Measurements from ENCODE around the gene UPF2.
"Not testable (repeated sequence)": the region's sequence is repeated elsewhere in the genome, so short reads cannot be mapped to it uniquely, and the experiment has no call there.

The UPF2 gene

DNA sequence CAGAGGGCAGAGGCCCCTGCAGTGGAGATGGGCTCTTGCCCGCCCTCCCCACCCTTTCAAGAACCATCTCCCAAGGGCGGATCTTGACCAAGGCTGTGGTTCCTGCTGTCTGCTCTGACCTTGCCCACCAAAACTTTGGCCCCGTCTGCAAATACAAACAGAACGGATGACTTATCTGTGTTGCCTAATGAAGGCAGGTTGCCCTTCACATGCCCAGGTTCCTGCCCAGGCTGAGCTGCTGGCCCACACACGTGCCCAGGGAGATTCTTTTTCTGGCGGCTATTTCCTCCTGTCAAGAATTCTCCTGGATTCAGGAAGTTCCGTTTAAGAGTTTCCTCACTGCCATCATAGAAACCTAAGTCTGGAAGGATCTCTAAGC lies 141.2 kb downstream of the UPF2 start:
- DNase-seq: no peak

DNA sequence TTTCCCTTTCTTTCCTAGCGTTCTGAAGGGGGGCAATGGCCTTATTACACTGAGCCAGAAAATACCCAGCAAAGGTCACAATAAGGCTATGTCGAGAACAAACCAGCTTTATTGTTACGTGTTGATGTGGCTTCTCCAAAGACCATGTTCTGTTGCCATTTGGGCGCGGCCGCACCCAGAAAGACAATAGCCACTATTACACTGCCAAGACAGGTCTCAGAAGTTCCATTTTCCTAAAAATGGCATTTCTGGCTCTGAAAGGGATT lies 141.6 kb downstream of the UPF2 start:
- no peak for DNase-seq

- no peak for DNase-seq
These were observed 143.3 kb downstream of the UPF2 start for GRCh38 chr10:11899067-11899876.

DNA sequence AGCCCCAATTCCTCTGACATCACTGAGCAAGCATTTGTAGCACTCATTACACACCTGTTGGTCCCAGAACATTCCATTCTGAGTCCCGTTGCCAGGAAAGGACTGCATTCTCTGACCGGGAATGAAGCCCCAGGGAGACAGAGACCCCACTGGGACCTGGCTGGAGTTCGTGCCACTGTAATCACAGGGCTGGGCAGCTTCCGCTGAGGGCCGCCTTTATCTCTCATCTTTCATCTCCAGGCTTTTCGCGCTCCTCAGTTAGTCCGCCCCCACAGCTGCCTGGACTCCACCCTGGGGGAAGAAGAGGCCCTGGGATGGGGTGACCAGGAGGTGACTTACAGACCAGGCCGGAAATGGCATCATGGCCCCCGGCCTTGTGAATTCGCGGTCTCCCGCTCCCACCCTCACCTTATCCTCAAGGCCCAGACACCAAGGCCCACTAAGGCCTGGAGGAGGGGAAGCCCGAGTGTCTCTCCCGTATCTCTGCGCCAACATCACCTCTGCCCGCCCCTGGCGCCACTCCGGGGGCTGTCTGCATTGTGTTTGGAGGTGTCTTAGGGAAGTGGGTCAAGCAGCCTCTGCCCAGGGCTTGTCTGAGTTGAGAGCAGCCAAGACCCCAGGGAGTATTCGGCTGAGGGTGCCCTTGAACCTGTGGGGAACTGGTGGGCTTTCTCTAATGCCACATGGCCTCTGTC lies 144.1 kb downstream of the UPF2 start:
- DNase-seq: no peak

GRCh38 chr10:11898033-11898371 lies 144.6 kb downstream of the UPF2 start:
- DNase-seq: no peak

DNA sequence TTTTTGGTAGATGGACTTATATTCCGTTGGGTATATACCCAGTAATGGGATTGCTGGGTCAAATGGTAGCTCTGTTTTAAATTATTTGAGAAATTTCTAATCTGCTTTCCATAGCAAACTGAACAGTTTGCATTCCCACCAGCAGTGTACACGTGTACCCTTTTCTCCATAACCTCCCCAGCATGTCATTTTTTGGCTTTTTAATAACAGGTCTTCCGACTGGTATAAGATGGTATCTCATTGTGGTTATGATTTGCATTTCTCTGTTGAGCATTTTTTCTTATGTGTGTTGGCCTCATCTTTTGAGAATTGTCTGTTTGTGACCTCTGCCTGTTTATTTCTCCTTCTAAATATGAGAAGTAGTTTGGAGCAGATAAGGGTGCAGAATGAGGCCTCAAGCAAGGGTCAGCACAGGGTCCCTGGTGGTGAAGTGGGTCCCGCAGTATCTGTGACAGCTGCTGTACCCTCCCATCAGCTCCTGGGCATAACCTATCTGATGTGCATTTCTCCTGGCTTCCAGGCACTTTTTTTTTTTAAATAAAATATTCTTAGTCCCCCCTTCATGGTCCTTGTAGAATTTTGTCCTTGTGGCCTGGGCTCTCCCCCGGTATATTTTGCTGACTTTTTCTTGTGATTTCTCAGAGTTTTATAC lies 145.9 kb downstream of the UPF2 start:
- no peak for DNase-seq

DNA sequence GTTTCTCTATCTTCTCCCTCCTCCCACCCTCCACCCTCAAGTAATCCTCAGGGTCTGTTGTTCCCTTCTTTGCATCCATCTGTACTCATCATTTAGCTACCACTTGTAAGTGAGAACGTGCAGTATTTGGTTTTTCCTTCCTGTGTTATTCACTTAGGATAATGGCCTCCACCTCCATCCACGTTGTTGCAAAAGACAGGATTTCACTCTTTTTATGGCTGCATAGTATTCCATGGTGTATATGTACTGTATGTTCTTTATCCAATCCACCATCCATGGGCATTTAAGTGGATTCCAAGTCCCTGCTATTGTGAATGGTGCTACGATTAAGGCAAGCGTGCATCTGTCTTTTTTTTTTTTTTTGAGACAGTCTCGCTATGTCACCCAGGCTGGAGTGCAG lies 147.0 kb downstream of the UPF2 start:
- no peak for DNase-seq

- DNase-seq: no peak
These were observed 147.5 kb downstream of the UPF2 start for GRCh38 chr10:11895108-11895466.

GRCh38 chr10:11894381-11895107 lies 148.1 kb downstream of the UPF2 start:
- DNase-seq: no peak

DNA sequence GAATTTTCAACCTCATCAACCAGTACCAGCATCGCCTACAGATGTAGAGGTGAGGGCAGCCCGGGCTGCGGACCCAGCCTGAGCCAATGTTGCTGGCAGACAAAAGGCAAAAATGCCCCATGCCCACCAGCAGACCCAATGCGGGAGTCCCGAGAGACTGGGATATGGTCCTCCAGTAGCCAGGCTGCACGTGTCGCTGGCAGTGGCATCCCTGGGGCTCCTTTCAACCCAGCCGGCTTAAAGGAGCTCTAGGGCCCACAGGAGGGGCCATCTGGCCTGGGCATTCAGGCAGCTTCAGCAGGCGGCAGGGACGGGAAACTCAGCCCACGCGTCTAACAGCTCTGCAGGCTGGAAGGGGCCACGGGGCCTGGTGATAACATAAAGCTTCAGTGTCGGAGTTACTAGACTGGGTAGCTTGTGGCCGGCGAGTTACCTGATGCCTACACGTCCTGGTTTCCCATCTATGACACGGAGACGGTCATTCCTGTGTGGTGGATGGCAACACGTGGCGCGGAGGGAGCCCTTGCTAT lies 148.8 kb downstream of the UPF2 start:
- DNase-seq: no peak

GRCh38 chr10:11891776-11892486 lies 150.7 kb downstream of the UPF2 start:
- DNase-seq: no peak

GRCh38 chr10:11889263-11889662 lies 153.3 kb downstream of the UPF2 start:
- not testable (repeated sequence) for DNase-seq

- DNase-seq: no peak
These were observed 155.0 kb downstream of the UPF2 start for GRCh38 chr10:11887381-11888227.

GRCh38 chr10:11886851-11887250 lies 155.8 kb downstream of the UPF2 start:
- no peak for DNase-seq

GRCh38 chr10:11886138-11886474 lies 156.5 kb downstream of the UPF2 start:
- DNase-seq: no peak

GRCh38 chr10:11885437-11886137 lies 157.0 kb downstream of the UPF2 start:
- DNase-seq: no peak

DNA sequence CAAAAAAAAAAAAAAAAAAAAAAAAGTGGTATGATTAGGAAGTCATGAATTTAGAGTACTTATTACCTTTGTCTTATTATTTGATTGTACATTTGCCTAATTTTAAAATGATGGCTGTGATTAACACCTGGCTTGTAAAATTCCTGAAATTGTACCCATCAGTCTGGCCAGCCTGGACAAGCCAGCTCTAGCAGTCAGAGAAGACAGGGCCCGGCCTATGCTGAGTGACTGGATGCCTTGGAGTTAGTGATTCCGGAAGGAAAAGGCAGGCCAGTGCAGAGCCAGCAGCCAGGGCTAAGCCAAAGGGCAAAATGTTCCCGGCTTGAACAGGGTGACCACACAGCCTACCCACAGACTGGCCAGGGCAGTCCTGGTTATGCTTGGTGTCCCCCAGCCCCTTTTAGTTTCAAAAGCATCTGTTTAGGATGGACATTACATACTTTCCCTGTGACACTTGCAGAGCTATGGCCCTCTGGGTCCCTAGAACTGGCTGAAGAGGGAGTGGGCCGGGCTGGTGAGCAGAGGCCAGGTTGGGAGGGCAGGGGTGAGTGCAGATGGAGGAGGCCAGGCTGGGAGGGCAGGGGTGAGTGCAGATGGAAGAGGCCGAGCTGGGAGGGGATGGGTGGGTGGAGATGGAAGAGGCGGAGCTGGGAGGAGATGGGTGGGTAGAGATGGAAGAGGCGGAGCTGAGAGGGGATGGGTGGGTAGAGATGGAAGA lies 157.7 kb downstream of the UPF2 start:
- no peak for DNase-seq

DNA sequence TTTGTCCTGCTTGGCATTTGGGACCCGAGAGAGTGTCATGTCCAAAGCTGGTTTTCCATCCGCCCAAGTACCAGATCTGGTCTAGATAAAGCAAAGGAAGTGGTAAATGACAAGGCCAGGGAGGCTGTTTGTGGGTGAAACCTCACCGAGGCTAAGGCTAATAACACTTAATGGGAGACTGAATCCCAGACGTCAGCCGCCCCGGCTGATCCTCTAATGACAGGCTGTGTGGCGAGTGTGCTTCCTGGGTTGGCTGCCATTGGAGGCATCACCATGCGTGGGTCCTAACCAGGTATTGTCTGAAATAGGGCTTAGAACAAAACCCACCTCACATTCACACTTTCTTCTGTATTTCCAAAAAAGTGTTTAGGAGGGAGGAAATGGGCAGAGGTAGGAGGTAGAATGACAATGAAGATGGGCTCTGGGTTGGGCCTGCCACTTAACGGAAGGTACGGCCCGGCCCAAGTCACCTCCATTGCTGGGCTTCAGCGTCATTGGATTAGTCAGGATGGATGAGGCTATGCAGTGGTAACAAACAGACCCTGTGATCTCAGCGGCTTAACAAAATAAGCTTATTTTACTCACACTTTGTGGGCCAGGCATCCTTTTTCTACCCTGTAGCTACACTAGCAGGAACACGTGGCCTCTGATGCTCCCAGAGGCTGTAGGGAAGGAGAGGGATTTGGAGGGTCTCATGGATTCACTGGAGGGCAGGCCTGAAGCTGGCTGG lies 159.8 kb downstream of the UPF2 start:
- DNase-seq: no peak

DNA sequence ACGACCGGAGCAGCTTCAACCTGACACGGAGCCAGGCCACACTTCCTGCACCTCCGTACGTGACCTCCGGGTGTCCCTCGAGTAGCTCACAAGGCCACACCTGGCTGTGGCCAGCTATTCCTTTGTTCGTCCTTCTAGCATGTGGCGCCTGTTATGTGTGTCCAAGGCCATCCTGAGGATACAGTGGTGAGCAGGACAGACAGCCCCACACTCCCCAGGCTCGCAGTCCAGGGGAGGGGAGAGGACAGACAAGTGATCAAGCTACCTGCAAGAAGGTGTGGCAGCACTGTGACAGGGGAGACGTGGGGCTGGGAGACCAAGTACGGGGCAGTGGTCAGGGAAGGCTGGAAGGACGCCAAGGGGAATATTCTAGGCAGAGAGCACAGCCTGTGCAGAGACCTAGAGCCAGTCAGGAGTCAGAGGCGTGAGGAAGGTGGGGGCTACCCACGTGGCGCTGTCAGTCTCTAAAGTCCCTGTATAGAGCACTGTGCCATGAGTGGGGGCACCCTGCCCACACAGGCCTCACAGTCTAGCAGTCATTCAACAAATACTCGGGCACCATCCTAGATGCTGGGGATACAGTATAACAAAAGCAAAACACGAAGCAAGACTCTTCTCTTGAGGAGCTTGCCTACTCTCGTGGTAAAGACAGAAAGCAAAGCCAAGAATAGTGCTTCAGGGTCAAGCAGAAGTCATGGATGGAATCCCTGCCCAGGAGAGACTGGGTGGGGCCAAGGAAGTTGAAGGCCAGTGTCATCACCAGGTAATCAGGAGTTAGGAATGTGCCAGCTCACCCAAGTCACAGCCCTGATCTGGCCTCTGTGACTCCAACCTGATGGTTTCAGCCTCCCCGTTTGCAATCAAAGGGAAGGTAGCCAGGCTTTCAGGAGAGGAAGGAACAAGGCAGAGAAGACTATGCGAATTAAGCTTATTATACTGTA lies 160.9 kb downstream of the UPF2 start:
- no peak for DNase-seq
